IPS DF 4.7 (cell line): ENCODE results near the gene POLR2C.

Source experiments
- DNase-seq: peaks from one replicate; pipeline ENCODE4 v3.0.0-alpha.2; 2013; ENCODE audit warnings: low spot score; ENCODE audit errors: extremely low read depth

The POLR2C gene

DNA sequence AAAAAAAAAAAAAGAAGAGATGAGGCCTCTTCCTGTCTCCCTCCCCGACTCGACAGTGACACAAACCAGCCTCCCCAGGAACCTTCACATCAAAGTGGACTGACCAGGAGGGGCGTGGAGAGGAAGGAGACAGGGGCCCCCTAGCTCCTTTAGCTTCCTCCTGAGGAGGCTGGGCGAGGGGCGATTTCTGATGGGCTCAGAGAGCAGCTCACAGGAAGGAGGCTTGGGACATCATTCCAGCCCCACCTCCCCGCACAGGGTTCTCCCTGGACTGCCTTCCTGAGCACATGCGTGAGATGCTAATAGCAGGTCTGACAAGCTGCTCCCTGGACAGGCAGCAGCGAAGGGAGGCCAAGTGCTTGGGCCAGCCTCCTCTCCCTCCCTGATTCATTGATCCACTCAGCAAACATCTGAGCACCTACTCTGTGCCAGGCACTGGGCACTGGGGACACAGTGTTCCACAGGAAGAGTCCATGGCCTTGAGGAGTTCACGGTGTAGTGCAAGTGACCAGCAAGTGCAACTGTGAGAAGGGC, 38.2 kb downstream of the POLR2C start:
- DNase-seq, result no peak

DNA sequence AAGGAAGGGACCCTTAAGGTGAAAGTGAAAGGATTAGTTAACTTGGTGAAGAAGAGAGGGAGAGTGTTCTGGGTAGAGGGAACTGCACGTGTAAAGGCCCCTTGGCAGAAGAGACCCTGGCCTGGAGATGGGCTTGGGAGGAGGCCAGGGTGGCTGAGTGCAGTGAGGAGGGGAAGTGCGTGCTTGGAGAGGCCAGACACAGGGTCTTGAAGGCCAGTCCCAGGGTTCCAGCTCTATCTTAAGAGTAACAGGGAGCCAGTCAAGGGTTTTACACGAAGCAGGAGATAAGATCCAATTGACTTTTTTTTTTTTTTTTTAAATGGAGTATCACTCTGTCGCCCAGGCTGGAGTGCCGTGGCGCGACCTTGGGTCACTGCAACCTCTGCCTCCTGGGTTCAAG, 39.0 kb downstream of the POLR2C start:
- no peak for DNase-seq

DNA sequence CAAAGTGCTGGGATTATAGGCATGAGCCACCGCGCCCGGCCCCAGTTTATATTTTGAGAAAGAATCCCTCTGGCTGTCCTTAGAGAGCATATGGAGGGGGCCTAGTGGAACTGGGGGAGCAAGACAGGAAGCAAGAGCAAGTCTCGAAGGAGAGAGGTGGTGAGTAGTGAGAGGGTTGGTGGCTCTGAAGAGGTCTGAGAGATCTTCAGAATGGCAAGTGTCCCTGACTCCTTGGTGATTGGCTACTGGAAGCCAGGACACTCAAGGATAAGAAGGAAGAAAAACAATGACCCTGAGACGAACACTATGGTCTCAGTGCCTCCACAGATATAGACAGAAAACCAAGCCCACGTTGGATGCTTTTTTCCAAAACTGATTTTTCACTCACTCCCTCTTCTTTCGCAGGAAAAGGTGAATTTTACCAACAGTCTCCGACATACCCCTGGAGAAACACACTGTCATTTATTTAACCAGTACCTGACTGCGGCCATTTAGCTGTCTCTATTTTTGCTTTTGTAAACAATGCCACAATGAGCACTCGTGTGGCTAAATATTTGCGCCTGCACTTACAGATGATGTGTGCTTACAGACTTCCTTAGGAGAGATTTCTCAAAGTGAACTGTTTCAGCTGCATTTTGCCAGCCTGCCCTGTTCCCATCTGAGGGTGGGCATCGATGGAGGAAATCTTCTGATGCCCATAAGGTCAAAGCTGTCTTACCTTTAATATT, 39.7 kb downstream of the POLR2C start:
- no peak for DNase-seq

DNA sequence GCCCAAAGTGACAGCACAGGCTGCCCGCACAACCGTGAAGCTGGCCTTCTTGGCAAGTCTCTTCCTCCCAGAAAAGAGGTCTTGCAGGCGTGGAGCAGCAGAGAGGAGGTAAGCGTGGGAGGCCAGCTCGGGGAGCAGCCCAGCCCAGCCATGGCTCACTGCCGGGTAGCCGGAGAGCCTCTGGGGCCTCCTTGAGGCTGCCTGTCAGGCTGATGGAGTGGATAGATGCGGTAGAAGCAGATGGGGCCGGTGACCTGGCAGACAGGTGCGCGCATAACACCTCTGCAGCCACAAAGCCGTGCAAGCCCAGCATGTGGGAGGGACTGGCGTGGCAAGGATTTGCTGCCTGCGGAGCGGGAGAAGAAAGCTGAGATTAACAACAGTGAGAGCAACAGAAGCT, 40.9 kb downstream of the POLR2C start:
- no peak for DNase-seq

DNA sequence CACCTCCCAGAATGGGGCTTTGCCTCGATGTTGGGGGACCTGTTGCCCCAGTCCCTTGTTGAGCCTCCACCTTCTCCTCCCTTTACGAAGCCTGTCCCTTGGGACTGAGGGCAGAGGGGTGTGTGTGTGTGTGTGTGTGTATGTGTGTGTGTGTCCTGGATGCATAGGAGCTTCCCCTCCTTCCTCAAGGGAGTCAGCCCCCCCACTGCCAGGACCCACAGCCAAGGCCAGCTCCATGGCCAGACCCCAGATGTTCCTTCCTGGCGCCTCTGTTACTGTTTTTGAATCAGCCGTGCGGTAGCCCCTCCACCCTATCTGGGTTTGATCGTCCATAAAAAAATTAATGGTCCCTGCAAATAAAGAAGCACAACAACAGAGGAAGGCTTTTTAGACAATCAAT, 41.5 kb downstream of the POLR2C start:
- DNase-seq, result no peak

DNA sequence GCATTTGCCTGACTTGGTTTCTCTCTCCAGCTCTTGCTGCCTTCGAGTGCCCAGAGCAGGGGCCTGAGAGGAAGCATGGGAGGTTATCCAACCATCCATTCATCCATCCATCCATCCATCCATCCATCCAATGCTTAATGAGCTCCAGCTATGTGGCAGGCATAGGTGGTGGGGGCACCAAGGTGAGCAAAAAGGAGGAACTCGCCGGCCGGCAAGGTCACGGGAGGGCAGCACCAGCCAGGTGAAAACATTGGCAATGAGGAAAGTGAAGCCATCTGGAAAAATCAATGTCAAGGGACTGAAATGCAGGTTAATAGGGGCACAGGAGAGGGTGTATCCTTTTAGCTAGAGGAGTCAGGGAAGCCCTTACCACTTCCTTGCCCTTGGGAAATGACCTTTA, 42.0 kb downstream of the POLR2C start:
- no peak for DNase-seq

DNA sequence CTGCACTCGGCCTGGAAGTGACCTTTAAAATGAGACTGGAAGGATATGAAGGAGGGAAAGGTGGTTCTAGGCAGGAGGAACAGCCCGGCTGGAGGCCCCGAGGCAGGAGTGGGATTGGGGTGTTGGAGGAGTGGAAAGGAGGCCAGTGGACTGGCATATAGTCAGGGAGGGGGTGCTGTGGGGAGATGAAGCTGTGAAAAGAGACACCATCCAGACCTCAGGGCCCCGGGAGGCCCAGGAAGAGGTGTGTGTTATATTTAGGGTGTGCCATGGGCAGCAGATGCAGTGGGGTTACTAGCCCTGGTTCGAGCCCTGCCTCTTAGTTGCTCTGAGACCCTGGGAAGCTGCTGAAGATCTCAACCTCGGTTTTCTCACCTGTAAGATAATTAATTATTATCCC, 42.7 kb downstream of the POLR2C start:
- no peak for DNase-seq

DNA sequence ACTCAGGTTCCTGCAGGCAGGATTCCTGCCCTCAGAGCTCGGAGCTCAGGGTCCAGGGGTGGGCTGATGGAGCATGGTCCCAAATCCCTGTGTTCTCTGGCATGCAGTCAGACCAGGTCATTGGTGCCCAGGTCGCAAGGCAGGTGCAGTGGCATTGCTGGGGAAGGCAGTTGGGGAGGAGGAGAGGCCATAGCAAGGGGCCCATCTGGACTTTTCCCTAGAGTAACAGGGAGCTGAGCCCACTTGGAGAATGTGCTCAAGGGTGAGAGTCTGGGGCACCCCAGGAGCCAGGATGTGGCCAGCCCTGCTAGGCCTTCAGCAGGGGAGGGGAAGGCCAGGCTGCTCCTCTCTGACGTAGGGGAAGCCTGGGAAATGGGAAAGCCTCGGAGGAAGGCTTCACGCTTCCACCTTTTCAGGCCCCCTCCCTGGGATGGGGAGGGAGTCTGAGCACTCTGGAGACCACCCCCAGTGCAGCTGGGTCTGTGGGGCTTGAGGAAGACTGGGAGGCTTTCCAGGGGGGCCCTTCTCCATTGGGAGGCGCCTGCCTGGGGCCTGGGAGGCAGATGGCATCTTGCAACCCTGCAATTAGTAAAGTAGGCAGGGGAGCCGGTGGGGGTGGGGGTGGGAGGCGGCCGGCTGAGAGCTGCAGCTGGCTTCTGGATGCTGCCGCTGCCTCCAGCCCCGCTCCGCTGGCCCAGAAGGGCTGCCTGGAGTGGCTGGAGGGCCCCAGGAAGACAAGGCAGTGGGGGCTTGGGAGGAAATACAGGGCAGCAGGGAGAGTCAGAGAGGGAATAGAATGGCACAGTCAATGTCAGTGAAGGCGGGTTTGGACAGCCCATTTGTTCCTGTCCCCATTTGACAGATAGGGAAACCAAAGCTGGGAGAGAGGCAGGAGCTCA, 44.9 kb downstream of the POLR2C start:
- DNase-seq, result no peak

DNA sequence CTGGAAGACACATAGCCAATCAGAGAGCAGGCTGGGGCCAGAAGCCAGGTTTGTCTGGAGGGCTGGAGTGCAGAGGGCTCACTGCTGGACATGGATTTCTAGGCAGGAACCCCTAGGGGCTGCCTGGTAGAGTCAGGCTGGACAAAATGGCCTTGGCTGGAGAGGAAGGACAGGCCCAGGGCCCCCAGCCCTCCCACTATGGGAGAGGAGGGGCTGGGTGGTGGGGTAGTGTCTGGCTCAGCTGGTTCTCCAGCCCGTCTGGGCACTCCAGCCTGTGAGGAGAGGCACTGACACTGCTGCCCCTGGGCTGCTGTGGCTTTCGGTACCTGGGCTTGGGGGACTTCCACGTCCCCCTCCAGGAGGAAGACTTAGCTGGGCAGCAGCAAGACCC, 45.6 kb downstream of the POLR2C start:
- DNase-seq, result no peak

DNA sequence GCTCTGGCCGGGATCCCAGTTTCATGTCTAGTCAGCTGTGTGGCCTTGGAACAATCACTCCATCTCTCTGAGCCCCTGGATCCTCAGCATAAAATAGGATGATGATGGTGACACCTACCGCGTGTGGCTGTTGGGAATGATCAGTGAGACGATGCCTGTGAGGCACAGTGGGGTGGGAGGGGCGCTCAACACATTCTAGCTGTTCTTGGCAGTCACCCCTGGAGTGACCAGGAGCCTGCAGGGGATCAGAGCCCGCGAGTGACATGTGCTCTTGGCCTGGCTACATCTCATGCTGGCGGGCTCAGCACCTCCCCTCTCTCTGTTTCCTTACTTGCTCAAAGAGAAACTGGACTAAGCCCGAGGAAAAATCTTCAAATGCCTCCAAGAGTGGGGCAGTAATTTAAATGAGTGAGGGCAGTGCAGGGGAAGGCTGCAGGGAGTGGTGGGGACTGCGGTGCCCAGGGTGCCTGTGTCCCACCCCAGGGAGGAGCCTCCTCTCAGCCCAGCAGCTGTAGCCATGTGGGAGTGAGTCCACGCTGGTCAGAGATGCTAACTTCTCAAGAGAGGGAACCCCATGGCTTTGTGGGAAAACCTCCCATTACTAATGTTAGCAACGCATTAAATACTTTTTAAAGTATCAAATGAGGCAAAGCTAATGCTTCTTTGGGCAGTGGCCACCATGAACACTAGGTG, 46.9 kb downstream of the POLR2C start:
- no peak for DNase-seq

DNA sequence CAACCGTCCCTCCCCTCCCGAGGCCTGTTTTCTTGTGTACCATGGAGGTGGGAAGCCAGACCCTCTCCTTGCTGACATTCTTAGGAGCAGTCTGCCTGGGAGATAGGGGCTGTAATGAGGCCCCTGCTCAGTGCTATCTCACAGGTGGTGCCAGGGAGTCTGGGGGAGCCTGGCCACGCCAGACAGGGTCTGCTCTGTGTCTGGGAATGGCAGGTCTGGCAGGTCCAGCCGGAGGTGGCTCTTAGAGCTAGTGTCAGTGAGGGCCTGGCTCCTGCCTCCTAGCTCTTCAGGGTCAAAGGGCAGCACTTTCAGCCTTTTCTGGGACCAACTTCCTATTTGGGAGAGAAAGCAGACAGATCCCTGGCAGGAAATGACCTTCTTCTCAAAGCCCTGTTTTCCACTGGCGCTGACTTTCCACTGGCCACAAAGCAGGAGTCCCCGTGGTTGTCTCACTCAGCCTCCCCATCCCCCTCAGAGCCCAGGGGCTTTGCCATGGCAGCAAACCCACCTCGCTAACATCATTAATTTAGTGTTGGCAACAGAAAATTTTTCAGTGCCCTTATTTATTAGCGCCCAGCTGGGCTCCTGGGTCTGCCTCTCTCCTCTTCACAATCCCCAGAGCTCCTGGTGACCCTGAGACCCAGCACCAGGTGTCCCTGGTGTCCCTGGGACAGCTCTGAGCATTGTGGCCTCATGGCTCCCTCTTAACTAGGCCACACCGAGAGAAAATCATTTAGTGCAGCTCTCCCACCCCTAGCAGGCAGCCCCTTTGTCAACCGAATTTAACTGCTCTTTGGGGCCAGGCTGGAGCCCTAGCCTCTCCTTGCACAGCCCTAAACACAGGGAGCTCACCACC, 47.8 kb downstream of the POLR2C start:
- DNase-seq, result no peak

DNA sequence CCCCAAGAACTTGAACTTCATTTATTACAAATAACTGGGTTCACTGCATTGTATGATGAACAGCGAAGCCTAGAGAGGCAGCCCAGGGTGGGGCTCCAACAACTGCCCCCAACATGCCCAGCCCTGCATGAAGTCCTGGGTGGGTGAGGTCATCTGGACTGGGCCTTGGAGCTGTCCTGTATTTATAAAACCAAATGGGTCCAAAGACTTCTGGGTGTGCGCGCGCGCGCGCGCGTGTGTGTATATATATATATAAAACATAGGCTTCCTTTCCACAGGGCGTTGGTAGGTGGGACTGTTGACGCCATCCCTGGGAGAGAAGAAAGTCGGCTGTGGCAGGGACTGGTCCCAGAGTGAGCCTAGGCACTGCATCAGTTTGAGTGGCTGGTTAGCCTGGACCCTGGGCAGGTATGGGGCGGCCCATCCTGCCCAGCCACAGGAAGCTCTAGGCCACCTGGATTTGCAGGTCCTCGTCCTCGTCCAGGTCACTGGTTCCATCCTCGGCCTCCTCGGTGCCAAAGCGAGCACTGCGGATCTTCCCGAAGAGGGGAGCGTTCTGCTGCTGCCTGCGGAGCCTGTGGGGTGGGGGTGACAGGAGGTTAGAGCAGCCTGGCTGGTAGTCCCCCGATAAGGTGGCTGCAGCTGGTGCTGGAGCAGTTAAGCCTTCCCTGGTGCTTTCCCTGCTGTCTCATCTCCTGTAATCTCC, 50.0 kb downstream of the POLR2C start:
- DNase-seq, result no peak

DNA sequence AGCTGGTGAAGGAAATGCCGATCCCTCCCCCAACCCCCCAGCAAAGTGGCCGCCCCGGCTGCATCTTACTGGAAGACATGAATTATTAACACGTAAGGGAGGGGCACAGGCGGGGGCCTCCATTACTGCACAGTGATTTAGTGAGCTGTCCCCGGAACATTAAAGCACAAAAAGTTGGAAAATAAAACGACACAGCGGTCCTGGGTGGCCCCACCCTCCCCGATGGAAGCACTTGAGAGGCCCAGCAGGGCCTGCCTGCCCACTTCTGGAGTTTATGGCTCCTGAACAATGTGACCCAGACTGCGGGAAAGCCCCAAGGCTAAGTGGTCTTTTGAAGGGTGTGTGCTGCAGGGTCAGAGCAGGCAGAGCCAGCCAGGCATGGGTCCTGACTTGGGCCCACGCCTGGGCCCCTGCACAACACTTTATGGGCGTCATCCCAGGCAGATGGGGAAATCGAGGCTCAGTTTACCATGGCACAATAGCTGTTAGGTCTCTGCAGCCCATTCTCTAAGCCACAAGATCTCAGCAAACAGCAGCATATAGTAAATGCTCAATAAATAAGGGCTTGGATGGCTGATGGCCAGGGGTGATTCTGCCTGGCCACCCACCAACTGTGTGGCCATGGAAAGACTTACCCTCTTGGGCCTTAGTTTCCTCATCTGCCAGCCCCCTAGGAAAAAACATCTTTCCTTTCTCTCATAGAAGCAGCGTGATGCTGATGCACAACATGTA, 51.1 kb downstream of the POLR2C start:
- DNase-seq, result no peak

DNA sequence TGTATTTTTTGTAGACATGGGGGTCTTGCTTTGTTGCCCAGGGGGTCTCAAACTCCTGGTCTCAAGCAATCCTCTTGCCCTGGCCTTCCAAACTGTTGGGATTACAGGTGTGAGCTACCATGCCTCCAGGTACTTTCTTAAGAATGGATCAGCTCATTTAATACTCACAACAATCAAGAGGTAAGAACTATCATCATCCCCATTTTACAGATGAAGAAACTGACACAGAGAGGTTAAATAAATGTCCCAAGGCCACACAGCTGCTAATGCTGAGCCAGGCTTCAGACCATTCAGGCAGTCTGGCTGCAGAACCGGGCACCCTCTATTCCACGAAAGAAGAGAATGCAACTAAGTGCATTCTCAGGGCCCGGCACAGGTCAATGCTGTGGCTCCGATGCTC, 51.9 kb downstream of the POLR2C start:
- no peak for DNase-seq

DNA sequence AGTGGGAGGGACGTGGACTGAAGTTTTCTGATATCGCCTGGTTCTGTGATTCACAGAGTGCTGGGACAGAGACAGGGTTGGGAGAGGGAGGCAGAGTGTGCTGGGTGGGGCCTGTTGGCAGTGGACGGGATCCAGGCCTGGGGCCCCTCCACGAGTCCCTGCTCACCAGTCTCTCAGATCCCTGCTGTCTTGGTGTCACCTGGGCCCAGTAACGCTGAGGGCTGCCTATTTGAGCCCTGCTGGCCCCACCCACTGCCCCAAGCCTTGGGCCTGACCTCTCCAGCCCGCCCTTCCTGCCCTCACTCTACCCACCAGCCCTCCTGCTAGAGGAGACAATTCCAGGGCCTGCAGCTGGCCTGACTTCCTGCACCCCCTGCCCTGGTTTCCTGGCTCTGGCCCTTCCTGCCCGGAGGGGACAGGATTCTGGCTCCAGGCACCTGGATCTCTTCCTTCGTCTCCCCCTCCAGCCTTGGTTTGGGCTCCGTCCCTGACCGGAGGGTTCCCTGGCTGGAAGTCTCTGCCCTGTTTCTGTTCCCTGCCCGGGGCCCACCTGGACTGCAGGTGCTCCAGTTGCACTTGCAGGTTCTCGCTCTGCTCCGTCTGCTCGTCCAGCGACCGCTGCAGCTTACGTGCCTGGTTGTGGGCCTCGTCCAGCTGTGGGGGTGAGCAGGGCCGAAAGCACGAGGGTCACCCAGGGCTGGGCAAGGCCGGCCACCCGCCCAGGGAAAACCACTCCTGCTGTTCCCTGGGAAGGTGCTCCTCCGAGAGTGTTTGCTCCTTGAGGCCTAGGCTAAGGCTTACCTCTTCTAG, 52.5 kb downstream of the POLR2C start:
- DNase-seq, result no peak

DNA sequence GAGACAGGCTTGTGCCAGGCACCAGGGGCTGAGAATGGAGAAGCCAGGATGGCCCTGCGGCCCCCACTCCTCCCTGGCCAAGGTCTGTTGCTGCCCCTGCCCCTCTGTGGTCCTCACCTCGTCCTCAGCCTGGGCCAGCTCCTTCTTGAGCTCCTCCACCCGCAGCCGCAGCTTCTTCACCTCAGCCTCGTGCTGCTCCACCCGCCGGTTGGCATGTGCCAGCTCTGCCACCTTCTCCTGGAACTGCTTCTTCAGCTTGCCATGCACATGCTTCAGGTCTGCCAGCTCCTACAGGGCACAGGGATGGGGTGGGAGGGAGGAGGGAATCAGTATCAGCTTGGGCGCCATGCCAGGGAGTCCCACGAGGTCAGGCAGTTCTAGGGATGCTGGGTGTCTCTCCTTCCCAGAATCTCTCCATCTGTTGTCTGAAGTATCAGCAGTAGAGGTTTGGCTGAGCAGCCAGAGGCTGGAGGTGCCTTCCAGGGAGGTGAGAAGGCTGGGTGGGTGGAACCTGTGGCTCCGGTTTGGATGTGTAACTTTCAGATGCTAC, 53.8 kb downstream of the POLR2C start:
- no peak for DNase-seq

DNA sequence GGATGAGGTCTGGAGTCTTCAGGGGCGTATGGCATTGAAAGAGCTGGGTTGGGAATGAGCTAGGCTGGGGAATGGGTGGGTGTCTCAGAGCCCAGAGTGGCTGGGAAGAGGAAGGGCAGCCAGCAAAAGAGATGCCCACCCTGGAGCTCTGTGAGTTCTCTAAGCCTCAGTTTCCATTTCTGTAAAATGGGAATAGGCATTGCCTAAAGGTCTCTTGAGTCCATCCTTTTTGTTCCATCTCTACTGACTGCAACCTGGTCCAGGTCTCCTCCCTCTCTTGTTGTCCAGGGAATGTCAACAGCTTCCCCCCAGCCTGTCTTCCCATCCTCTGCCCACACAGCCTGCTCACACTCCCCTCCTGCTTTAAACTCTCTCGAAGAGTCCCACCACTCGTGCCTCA, 54.3 kb downstream of the POLR2C start:
- no peak for DNase-seq
